HepG2 (cell line): ENCODE results near the gene MED13. TPM values are rescaled to one million over a fixed set of nuclear protein-coding genes. Genes with fewer than 3 reads are reported as not detected.
"Not testable (repeated sequence)": the region's sequence is repeated elsewhere in the genome, so short reads cannot be mapped to it uniquely, and the experiment has no call there.

Source experiments
- ATAC-seq: fragments of 200-7000 bp; cut with Tn5 transposase; 3 replicates; pipeline ENCODE4 v1.9.1; 2020; ENCODE audit warnings: mild to moderate bottlenecking, moderate library complexity
- BruUV-seq: library from RNA; stranded (reverse); fragments of 400-500 nt; replicated peaks from 2 replicates; lab custom pipeline; 2021; lab: Mats Ljungman, UMichigan
- CTCF ChIA-PET: fragments of 300-600 bp; formaldehyde crosslinking; extraction: SDS; loops from one replicate; lab custom pipeline; 2021; ENCODE audit warnings: low total read pairs, inconsistent platforms, low intra/inter-chr PET ratio; lab: Yijun Ruan, JAX
- POLR2A ChIA-PET: fragments of 350-600 bp; sonication (Branson Sonifier 250); formaldehyde crosslinking; loops from one replicate; lab custom pipeline; 2020; ENCODE audit warnings: antibody characterized with exemption, inconsistent platforms; lab: Yijun Ruan, JAX
- DNase-seq: peaks from one replicate; pipeline ENCODE4 v3.0.0-alpha.2; 2015; ENCODE audit warnings: low spot score
- FAIRE-seq: peaks from 3 replicates; lab custom pipeline; 2011; peaks lifted over from hg19 to GRCh38; lab: Jason Lieb, UNC
- H2AFZ ChIP-seq: one replicate; pipeline ENCODE4 v1.6.1; 2011; ENCODE audit warnings: low read length, inconsistent platforms
- H3K27ac ChIP-seq: fragments of 300-600 bp; 3 replicates; pipeline ENCODE4 v1.8.0; 2011; ENCODE audit warnings: mixed run types, mild to moderate bottlenecking, mixed read lengths, low read length, inconsistent platforms; ENCODE audit not compliant: insufficient read depth; ENCODE audit errors: extremely low read length
- H3K27me3 ChIP-seq, 2 experiments: fragments of 200-600 bp in 1 of 2; 2 replicates in 1 of 2; 3 replicates in 1 of 2; pipeline versions ENCODE4 v1.6.0 to v1.8.0; 2011; ENCODE audit warnings: low read length in 2 of 2, mild to moderate bottlenecking in 2 of 2, moderate library complexity in 2 of 2, inconsistent platforms in 1 of 2; ENCODE audit not compliant: insufficient read depth in 2 of 2, control insufficient read depth in 1 of 2
- H3K36me3 ChIP-seq, 2 experiments: fragments of 200-600 bp in 1 of 2; replicated peaks in 1 of 2; 2 replicates in 1 of 2; 3 replicates in 1 of 2; pipeline versions ENCODE4 v1.5.1 to v1.8.0; 2011; ENCODE audit warnings: low read length in 2 of 2, inconsistent platforms in 1 of 2; ENCODE audit not compliant: insufficient read depth in 2 of 2, control insufficient read depth in 1 of 2
- H3K4me1 ChIP-seq: 2 replicates; pipeline ENCODE4 v1.5.1; 2012; ENCODE audit warnings: low read length, inconsistent platforms; ENCODE audit not compliant: insufficient read depth
- H3K4me2 ChIP-seq: 2 replicates; pipeline ENCODE4 v1.6.0; 2011; ENCODE audit warnings: low read depth, low read length, inconsistent platforms
- H3K4me3 ChIP-seq, 3 experiments: fragments of 200-600 bp in 1 of 3; sonication (generic), shearing (Covaris generic) in 1 of 3; replicated peaks in 1 of 3; 2 replicates each; pipeline ENCODE4 v1.5.1; 2011 to 2016; ENCODE audit warnings: low read length in 3 of 3, inconsistent platforms in 2 of 3, low read depth in 2 of 3, mild to moderate bottlenecking in 2 of 3, control low read depth in 1 of 3, mixed read lengths in 1 of 3; ENCODE audit not compliant: insufficient read depth in 1 of 3
- H3K79me2 ChIP-seq: one replicate; pipeline ENCODE4 v1.6.1; 2011; ENCODE audit warnings: low read length, inconsistent platforms; ENCODE audit not compliant: insufficient read depth
- H3K9ac ChIP-seq: 2 replicates; pipeline ENCODE4 v1.6.0; 2011; ENCODE audit warnings: mild to moderate bottlenecking, low read depth, low read length, inconsistent platforms; ENCODE audit not compliant: insufficient read depth
- H3K9me3 ChIP-seq: 2 replicates; pipeline ENCODE4 v1.5.1; 2012; ENCODE audit warnings: mild to moderate bottlenecking, low read length
- H4K20me1 ChIP-seq: 2 replicates; pipeline ENCODE4 v1.6.0; 2011; ENCODE audit warnings: inconsistent platforms, mild to moderate bottlenecking, low read length, moderate library complexity; ENCODE audit not compliant: insufficient read depth
- HNRNPUL1 ChIP-seq: fragments of 200-400 bp; formaldehyde crosslinking; IDR thresholded peaks from 2 replicates; pipeline ENCODE4 v1.6.1; 2017; ENCODE audit warnings: low read depth, mild to moderate bottlenecking, low read length, moderate library complexity
- RELA ChIP-seq: sonication (generic); formaldehyde crosslinking; IDR thresholded peaks from 2 replicates; pipeline ENCODE4 v1.4.0; 2020; ENCODE audit warnings: missing genetic modification reagents
- SRSF1 ChIP-seq: fragments of 200-400 bp; formaldehyde crosslinking; optimal IDR thresholded peaks from 2 replicates; pipeline ENCODE3; 2017; ENCODE audit warnings: mild to moderate bottlenecking, low read depth, low read length, moderate library complexity
- U2AF1 ChIP-seq: fragments of 200-400 bp; formaldehyde crosslinking; optimal IDR thresholded peaks from 2 replicates; pipeline ENCODE3; 2017; ENCODE audit warnings: mild to moderate bottlenecking, low read depth, low read length
- ZNF17 ChIP-seq: sonication (generic); formaldehyde crosslinking; IDR thresholded peaks from 2 replicates; pipeline ENCODE4 v1.5.0; 2020; ENCODE audit warnings: mild to moderate bottlenecking, missing genetic modification reagents
- ZNF446 ChIP-seq: sonication (generic); formaldehyde crosslinking; IDR thresholded peaks from 2 replicates; pipeline ENCODE4 v1.5.0; 2020; ENCODE audit warnings: mild to moderate bottlenecking, missing genetic modification reagents
- ZNF563 ChIP-seq: sonication (generic); formaldehyde crosslinking; IDR thresholded peaks from 2 replicates; pipeline ENCODE4 v1.8.0; 2022; ENCODE audit warnings: mild to moderate bottlenecking, moderate library complexity, missing genetic modification reagents
- ZNF616 ChIP-seq: sonication (generic); formaldehyde crosslinking; IDR thresholded peaks from 2 replicates; pipeline ENCODE4 v1.5.0; 2020; ENCODE audit warnings: low read depth, mild to moderate bottlenecking, missing genetic modification reagents
- WGBS: methylation state at CpG from one replicate; pipeline ENCODE4 v1.1.6; 2017; ENCODE audit warnings: low lambda C conversion rate; 5-methylcytosine and 5-hydroxymethylcytosine counted together
- in situ Hi-C: cut with HindIII; loops from 2 replicates; pipeline ENCODE4 v1.10.0; 2017; ENCODE audit warnings: low pct_unique_long_range_greater_than_20kb; ENCODE audit not compliant: extremely low pct_ligation_motif_present
- intact Hi-C: fragments of 100-400 bp; cut with micrococcal nuclease; formaldehyde crosslinking; loops from one replicate; pipeline ENCODE4 v1.10.0; 2022; ENCODE audit not compliant: unreplicated experiment
- polyA plus RNA-seq, 8 experiments: library from polyadenylated mRNA; depleted of rRNA in 3 of 8; stranded (reverse) in 7 of 8; unstranded in 1 of 8; fragments of >200 nt; fragmentation: Illumina TruSeq in 4 of 8; extraction: Trizol in 4 of 8; gene quantifications; 2 replicates each; pipeline versions ENCODE4 v1.2.1 to v1.2.3, GENCODE V29; 2011 to 2016; ENCODE audit warnings: low read depth in 4 of 8, missing spikeins in 1 of 8, mixed read lengths in 1 of 8; ENCODE audit not compliant: insufficient read depth in 1 of 8
- total RNA-seq, 5 experiments: library from RNA; depleted of rRNA; stranded (reverse); fragments of >200 nt; fragmentation: Illumina TruSeq; extraction: Trizol; gene quantifications; 2 replicates each; pipeline ENCODE4 v1.2.3, GENCODE V29; 2016; ENCODE audit warnings: low read depth in 1 of 5
- TF ChIP-seq, protein P1 (sequence below): sonication (generic); formaldehyde crosslinking; conservative IDR thresholded peaks from 2 replicates; pipeline ENCODE4 v1.4.0; 2020; ENCODE audit warnings: mild to moderate bottlenecking, missing genetic modification reagents, moderate library complexity
- TF ChIP-seq, protein P2 (sequence below): sonication (generic); formaldehyde crosslinking; IDR thresholded peaks from 2 replicates; pipeline ENCODE4 v1.5.0; 2020; ENCODE audit warnings: mild to moderate bottlenecking, missing genetic modification reagents
- TF ChIP-seq, protein P3 (sequence below): sonication (generic); formaldehyde crosslinking; conservative IDR thresholded peaks from 2 replicates; pipeline ENCODE4 v1.8.0; 2022; ENCODE audit warnings: mild to moderate bottlenecking, moderate library complexity, missing genetic modification reagents

MED13 gene
- total and polyA plus RNA-seq, 2 of the 13 experiments (the other 11 are each of a cell fraction or from before 2014, with no cell fraction given): 27.4 to 69.1 TPM

DNA sequence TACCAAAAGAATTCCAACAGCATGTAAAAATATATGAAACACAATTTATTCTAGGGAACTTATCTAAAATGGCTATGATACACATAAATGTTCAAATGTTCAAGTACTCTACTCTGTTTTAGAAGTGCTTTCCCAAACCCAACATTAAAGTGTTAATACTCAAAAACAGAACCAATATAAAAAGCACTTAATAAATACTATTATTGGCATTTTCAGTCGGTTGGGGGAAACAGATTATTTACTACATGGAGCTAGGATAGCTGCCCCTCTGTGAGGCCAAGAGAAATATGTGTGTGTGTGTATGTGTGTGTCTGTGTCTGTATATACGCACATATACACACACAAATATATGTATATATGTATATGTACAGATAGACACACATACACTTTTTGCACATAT lies 169.7 kb downstream of the MED13 start:
- CTCF ChIA-PET: no interaction called here
- in situ Hi-C loops (no loop called here), intact Hi-C loops (no loop called here)
- FAIRE-seq: no peak
- H3K27me3 ChIP-seq: no peaks in the 10 kb centered on the region
- no peak overlapping the region for H3K4me3 ChIP-seq
- H3K27ac ChIP-seq: no peak overlapping the region
- no TSS peak for BruUV-seq
- H4K20me1 ChIP-seq: no peaks in the 10 kb centered on the region
- no peak for ATAC-seq
- DNase-seq: no peak
- WGBS: 46% methylated on average over 2 of the region's 2 CpGs
- TF ChIP-seq ZNF446 (CRISPR knock-in tag) (no peak), U2AF1 (no peak), ZNF17 (CRISPR knock-in tag) (no peak), ZNF563 (CRISPR knock-in tag) (no peak), HNRNPUL1 (no peak), SRSF1 (no peak), RELA (CRISPR knock-in tag) (no peak), ZNF616 (CRISPR knock-in tag) (no peak)
- TF ChIP-seq, protein P1, sequence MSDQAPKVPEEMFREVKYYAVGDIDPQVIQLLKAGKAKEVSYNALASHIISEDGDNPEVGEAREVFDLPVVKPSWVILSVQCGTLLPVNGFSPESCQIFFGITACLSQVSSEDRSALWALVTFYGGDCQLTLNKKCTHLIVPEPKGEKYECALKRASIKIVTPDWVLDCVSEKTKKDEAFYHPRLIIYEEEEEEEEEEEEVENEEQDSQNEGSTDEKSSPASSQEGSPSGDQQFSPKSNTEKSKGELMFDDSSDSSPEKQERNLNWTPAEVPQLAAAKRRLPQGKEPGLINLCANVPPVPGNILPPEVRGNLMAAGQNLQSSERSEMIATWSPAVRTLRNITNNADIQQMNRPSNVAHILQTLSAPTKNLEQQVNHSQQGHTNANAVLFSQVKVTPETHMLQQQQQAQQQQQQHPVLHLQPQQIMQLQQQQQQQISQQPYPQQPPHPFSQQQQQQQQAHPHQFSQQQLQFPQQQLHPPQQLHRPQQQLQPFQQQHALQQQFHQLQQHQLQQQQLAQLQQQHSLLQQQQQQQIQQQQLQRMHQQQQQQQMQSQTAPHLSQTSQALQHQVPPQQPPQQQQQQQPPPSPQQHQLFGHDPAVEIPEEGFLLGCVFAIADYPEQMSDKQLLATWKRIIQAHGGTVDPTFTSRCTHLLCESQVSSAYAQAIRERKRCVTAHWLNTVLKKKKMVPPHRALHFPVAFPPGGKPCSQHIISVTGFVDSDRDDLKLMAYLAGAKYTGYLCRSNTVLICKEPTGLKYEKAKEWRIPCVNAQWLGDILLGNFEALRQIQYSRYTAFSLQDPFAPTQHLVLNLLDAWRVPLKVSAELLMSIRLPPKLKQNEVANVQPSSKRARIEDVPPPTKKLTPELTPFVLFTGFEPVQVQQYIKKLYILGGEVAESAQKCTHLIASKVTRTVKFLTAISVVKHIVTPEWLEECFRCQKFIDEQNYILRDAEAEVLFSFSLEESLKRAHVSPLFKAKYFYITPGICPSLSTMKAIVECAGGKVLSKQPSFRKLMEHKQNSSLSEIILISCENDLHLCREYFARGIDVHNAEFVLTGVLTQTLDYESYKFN (CRISPR knock-in tag): no peak
- TF ChIP-seq, protein P2, sequence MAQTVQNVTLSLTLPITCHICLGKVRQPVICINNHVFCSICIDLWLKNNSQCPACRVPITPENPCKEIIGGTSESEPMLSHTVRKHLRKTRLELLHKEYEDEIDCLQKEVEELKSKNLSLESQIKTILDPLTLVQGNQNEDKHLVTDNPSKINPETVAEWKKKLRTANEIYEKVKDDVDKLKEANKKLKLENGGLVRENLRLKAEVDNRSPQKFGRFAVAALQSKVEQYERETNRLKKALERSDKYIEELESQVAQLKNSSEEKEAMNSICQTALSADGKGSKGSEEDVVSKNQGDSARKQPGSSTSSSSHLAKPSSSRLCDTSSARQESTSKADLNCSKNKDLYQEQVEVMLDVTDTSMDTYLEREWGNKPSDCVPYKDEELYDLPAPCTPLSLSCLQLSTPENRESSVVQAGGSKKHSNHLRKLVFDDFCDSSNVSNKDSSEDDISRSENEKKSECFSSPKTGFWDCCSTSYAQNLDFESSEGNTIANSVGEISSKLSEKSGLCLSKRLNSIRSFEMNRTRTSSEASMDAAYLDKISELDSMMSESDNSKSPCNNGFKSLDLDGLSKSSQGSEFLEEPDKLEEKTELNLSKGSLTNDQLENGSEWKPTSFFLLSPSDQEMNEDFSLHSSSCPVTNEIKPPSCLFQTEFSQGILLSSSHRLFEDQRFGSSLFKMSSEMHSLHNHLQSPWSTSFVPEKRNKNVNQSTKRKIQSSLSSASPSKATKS (CRISPR knock-in tag): no peak
- TF ChIP-seq, protein P3, sequence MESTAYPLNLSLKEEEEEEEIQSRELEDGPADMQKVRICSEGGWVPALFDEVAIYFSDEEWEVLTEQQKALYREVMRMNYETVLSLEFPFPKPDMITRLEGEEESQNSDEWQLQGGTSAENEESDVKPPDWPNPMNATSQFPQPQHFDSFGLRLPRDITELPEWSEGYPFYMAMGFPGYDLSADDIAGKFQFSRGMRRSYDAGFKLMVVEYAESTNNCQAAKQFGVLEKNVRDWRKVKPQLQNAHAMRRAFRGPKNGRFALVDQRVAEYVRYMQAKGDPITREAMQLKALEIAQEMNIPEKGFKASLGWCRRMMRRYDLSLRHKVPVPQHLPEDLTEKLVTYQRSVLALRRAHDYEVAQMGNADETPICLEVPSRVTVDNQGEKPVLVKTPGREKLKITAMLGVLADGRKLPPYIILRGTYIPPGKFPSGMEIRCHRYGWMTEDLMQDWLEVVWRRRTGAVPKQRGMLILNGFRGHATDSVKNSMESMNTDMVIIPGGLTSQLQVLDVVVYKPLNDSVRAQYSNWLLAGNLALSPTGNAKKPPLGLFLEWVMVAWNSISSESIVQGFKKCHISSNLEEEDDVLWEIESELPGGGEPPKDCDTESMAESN (CRISPR knock-in tag): no peak
- no peaks in the 10 kb centered on the region for H3K9me3 ChIP-seq
- no peak overlapping the region for H3K4me2 ChIP-seq
- H2AFZ ChIP-seq: no peak overlapping the region
- no peaks in the 10 kb centered on the region for H3K79me2 ChIP-seq
- POLR2A ChIA-PET: no interaction called here
- H3K4me1 ChIP-seq: no peaks in the 10 kb centered on the region
- H3K9ac ChIP-seq: no peak overlapping the region
- H3K36me3 ChIP-seq: peaks cover 8 to 49% of the 10 kb centered on the region in 2 experiments

DNA sequence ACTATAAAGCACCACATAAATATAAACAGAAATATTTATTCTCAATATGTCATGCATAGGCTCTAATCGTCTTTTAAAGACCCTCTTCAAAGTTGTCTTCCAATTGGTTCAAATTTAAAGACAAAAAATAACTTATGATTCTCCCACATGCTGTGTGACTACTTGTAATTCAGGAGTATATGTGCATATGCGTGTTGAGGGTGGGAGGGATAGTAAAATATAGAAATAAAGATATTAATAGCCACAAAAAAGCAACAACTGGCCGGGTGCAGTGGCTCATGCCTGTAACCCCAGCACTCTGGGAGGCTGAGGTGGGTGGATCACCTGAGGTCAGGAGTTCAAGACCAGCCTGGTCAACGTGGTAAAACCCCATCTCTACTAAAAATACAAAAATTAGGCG lies 170.8 kb downstream of the MED13 start:
- BruUV-seq, POLR2A ChIA-PET, H2AFZ ChIP-seq, H4K20me1 ChIP-seq, CTCF ChIA-PET, H3K9me3 ChIP-seq, FAIRE-seq, H3K4me3 ChIP-seq, intact Hi-C loops, H3K9ac ChIP-seq, H3K27ac ChIP-seq, H3K4me1 ChIP-seq, H3K4me2 ChIP-seq, in situ Hi-C loops, DNase-seq, ATAC-seq, H3K79me2 ChIP-seq, H3K27me3 ChIP-seq: not testable (repeated sequence)
- 91% methylated on average over 5 of the region's 5 CpGs for WGBS
- H3K36me3 ChIP-seq: peaks cover 3 to 50% of the 10 kb centered on the region in 2 experiments
